ENCODE measurements around the gene CEP152. TPM values are rescaled to one million over a fixed set of nuclear protein-coding genes. Genes with fewer than 3 reads are reported as not detected.
"Not testable (repeated sequence)": the region's sequence is repeated elsewhere in the genome, so short reads cannot be mapped to it uniquely, and the experiment has no call there.

CEP152 gene
- total RNA-seq, 4 donors from 2014 or later = 4.0 to 7.1 (median 6.3) TPM

DNA sequence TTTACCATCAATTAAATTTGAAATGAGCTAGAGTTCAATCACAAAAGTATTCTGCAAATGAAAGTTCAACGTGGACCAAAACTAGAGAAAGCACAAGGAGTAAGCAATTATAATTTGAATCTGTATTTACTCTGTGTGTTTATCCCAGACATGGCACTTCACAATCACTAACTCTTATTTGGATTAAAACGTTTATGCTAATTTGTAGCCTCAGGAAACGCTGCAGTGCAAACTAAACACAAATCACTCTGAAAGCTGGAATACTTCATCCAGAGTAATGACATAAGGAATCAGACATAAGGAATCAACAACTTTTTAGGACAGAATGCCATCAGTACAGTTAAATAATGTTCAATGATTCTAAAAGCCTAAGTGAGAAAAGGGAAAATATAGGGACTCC, 18.5 kb downstream of the CEP152 start:
- Histone ChIP-seq H3K4me3 (no peak overlapping the region), H3K9me3 (no peaks in the 10 kb centered on the region), H3K27me3 (no peaks in the 10 kb centered on the region), H3K4me1 (no peaks in the 10 kb centered on the region), H3K27ac (no peak overlapping the region), H3K36me3 (peaks cover 9% of the 10 kb centered on the region)
- no peak for DNase-seq (ENCODE audit: low spot score in 2 of 2)
- 44% methylated on average over 3 of the region's 3 CpGs for WGBS
- TF ChIP-seq EP300 (IDR thresholded peaks at IDR 0.05) = no peak
- TF ChIP-seq POLR2A (IDR thresholded peaks at IDR 0.05) = no peak
- TF ChIP-seq, protein P1, sequence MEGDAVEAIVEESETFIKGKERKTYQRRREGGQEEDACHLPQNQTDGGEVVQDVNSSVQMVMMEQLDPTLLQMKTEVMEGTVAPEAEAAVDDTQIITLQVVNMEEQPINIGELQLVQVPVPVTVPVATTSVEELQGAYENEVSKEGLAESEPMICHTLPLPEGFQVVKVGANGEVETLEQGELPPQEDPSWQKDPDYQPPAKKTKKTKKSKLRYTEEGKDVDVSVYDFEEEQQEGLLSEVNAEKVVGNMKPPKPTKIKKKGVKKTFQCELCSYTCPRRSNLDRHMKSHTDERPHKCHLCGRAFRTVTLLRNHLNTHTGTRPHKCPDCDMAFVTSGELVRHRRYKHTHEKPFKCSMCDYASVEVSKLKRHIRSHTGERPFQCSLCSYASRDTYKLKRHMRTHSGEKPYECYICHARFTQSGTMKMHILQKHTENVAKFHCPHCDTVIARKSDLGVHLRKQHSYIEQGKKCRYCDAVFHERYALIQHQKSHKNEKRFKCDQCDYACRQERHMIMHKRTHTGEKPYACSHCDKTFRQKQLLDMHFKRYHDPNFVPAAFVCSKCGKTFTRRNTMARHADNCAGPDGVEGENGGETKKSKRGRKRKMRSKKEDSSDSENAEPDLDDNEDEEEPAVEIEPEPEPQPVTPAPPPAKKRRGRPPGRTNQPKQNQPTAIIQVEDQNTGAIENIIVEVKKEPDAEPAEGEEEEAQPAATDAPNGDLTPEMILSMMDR (IDR thresholded peaks at IDR 0.05) = no peak
- TF ChIP-seq POLR2AphosphoS5 (IDR thresholded peaks at IDR 0.05) = no peak

DNA sequence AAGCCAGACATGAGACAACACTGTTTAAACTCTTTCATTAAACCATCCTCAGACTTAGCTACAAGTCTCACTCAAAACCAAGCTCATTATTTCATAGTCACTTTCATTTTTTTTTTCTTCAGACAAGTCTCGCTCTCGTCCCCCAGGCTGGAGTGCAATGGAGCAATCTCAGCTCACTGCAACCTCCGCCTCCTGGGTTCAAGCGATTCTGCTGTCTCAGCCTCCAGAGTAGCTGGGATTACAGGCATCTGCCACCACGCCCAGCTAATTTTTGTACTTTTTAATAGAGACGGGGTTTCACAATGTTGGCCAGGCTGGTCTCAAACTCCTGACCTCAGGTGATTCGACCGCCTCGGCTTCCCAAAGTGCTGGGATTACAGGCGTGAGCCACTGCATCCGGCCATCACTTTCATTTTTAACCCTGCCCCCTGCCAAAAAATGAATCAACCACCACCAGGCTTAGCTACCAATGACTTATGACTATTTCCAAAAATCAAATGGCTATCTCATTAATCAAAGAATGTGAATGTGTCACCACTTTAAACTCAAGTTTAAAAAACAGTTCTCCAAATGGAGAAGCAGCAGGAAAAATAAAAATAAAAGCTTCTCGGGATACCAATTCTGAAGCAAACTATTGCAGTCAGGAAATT, 20.3 kb downstream of the CEP152 start:
- WGBS = 82% methylated on average over 12 of the region's 12 CpGs
- H3K27ac ChIP-seq; H3K27me3 ChIP-seq; H3K36me3 ChIP-seq; H3K9me3 ChIP-seq; H3K4me1 ChIP-seq; DNase-seq (ENCODE audit: low spot score in 2 of 2): not testable (repeated sequence)
- H3K4me3 ChIP-seq = peak overlapping the region; percentile 10

DNA sequence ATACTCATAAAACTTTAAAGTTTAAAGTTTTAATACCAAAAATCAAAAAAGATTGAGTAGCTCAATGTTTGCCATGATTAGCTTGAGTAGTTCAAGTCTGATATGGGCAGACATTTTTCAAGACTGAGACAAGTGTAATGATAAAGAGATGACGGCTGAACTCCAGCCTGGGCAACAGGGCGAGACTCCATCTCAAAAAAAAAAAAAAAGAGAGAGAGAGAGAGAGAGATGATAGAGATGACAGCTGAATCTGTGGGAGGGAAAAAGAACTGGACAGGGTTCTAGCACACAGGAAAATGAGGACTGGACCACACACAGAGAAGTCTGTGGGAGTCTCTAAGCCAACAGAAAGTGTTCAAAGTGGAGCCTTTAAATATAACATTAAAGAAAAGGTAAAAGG, 25.2 kb downstream of the CEP152 start:
- TF ChIP-seq POLR2A (IDR thresholded peaks at IDR 0.05) = no peak
- no peak overlapping the region for H3K27ac ChIP-seq
- no peaks in the 10 kb centered on the region for H3K9me3 ChIP-seq
- no peak for DNase-seq (ENCODE audit: low spot score in 2 of 2)
- H3K36me3 ChIP-seq = peaks cover 9% of the 10 kb centered on the region
- no peak overlapping the region for H3K4me3 ChIP-seq
- no peaks in the 10 kb centered on the region for H3K4me1 ChIP-seq
- H3K27me3 ChIP-seq = no peaks in the 10 kb centered on the region
- WGBS = 90% methylated on average over 2 of the region's 2 CpGs

DNA sequence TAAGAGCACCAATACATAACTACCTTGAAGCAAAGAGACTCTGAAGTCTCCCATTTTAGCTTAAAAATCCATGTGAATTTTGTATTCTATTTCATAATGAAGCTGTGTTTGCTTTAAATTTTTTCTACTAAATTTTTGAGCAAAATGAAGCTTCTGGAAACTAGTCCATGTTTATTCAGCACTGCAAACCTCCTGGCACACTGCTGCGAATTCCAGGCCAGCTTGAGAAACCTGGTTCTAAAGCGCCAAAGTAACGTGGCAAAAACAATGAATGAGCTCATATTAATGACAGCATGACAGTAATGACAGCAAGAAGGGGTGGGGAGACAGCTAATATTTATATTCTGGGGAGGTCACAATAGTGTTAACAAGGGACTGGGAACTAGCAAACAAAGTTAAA, 25.7 kb downstream of the CEP152 start:
- Histone ChIP-seq H3K36me3 (peaks cover 9% of the 10 kb centered on the region), H3K4me1 (no peaks in the 10 kb centered on the region), H3K9me3 (no peaks in the 10 kb centered on the region), H3K4me3 (no peak overlapping the region), H3K27me3 (no peaks in the 10 kb centered on the region), H3K27ac (no peak overlapping the region)
- WGBS = 48% methylated on average over 3 of the region's 3 CpGs
- TF ChIP-seq, protein P1 (IDR thresholded peaks at IDR 0.05) = no peak
- TF ChIP-seq POLR2AphosphoS5 (IDR thresholded peaks at IDR 0.05) = no peak
- no peak for TF ChIP-seq POLR2A (IDR thresholded peaks at IDR 0.05)
- TF ChIP-seq EP300 (IDR thresholded peaks at IDR 0.05) = no peak
- no peak for DNase-seq (ENCODE audit: low spot score in 2 of 2)

DNA sequence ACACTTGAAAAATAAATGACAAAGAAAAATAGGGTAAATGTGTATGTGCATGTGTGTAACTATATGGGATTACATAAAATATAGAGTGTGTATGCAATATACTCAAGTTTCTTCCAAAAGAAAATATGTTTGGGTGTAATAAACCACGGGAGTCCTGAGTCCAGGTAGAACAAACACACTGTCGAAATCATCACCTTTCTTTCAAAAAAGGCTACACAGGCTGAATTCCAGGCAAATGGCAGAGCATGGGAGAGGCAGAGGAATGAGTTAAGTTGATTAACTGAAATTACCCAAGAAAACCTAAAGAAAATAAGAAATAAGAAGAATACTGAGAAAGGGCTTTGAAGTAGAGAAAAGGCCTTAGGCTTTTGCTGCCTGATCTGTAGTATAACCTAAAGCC, 26.1 kb downstream of the CEP152 start:
- TF ChIP-seq, protein P1 (IDR thresholded peaks at IDR 0.05) = no peak
- no peak for TF ChIP-seq POLR2AphosphoS5 (IDR thresholded peaks at IDR 0.05)
- TF ChIP-seq EP300 (IDR thresholded peaks at IDR 0.05) = no peak
- TF ChIP-seq POLR2A (IDR thresholded peaks at IDR 0.05) = no peak
- WGBS = 84% methylated on average over 2 of the region's 2 CpGs
- H3K4me1 ChIP-seq = no peaks in the 10 kb centered on the region
- H3K27ac ChIP-seq = no peak overlapping the region
- H3K4me3 ChIP-seq = no peak overlapping the region
- DNase-seq (ENCODE audit: low spot score in 2 of 2) = no peak
- H3K9me3 ChIP-seq = no peaks in the 10 kb centered on the region
- peaks cover 9% of the 10 kb centered on the region for H3K36me3 ChIP-seq
- H3K27me3 ChIP-seq = no peaks in the 10 kb centered on the region

DNA sequence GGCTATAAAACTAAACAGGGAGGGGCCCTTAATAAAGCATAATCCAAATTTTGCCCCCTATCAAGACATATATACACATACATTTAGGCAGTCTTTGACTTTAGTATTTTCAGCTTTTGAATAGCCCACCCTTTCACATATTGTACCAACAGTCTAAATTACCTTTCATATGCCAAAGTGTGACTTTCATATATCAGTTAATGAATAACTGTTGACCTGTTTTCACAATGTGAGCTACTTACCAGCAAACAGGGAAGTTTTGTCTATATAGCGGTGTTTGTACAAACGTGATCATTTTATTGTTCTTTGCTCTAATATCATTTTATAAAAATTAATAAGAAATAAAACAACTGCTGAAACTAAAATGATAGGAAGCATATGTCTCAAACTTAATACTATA, 28.0 kb downstream of the CEP152 start:
- H3K27me3 ChIP-seq = no peaks in the 10 kb centered on the region
- no peaks in the 10 kb centered on the region for H3K4me1 ChIP-seq
- no peak overlapping the region for H3K4me3 ChIP-seq
- no peak overlapping the region for H3K27ac ChIP-seq
- TF ChIP-seq, protein P1 (IDR thresholded peaks at IDR 0.05) = no peak
- no peak for TF ChIP-seq POLR2AphosphoS5 (IDR thresholded peaks at IDR 0.05)
- TF ChIP-seq EP300 (IDR thresholded peaks at IDR 0.05) = no peak
- TF ChIP-seq POLR2A (IDR thresholded peaks at IDR 0.05) = no peak
- H3K36me3 ChIP-seq = no peaks in the 10 kb centered on the region
- 91% methylated on average over 2 of the region's 2 CpGs for WGBS
- DNase-seq (ENCODE audit: low spot score in 2 of 2) = no peak
- H3K9me3 ChIP-seq = no peaks in the 10 kb centered on the region

Data from suprapubic skin (tissue), 4 donors.